GM21423 (cell line): ENCODE results near the gene TP73.
A peak's percentile ranks its signal among the peaks of the same experiment; 100 is the strongest.
"Not testable (repeated sequence)": the region's sequence is repeated elsewhere in the genome, so short reads cannot be mapped to it uniquely, and the experiment has no call there.

Experiments
- ATAC-seq: cut with Tn5 transposase; IDR thresholded peaks from one replicate; pipeline ENCODE4 v1.9.1; 2021; ENCODE audit warnings: mild to moderate bottlenecking, moderate library complexity; ENCODE audit not compliant: unreplicated experiment

TP73 gene

GRCh38 chr1:3740042-3740441 is 87.7 kb downstream of the TP73 start:
- no peak for ATAC-seq

- ATAC-seq: no peak
Observed at GRCh38 chr1:3740752-3741151, 88.4 kb downstream of the TP73 start.

- ATAC-seq: no peak
Observed at GRCh38 chr1:3741566-3742438, 89.5 kb downstream of the TP73 start.

- no peak for ATAC-seq
Observed at GRCh38 chr1:3742439-3743298, 90.4 kb downstream of the TP73 start.

GRCh38 chr1:3743421-3743820 is 91.1 kb downstream of the TP73 start:
- ATAC-seq: no peak

- ATAC-seq: no peak
Observed at GRCh38 chr1:3743826-3744225, 91.5 kb downstream of the TP73 start.

- ATAC-seq: no peak
Observed at GRCh38 chr1:3744646-3745045, 92.3 kb downstream of the TP73 start.

GRCh38 chr1:3745071-3745470 is 92.8 kb downstream of the TP73 start:
- ATAC-seq: no peak

- ATAC-seq: no peak
Observed at GRCh38 chr1:3745590-3746381, 93.5 kb downstream of the TP73 start.

GRCh38 chr1:3746389-3746829 is 94.1 kb downstream of the TP73 start:
- ATAC-seq: no peak

GRCh38 chr1:3746830-3747521 is 94.7 kb downstream of the TP73 start:
- ATAC-seq: peak; percentile 90

- no peak for ATAC-seq
Observed at GRCh38 chr1:3747522-3747848, 95.2 kb downstream of the TP73 start.

- ATAC-seq: no peak
Observed at GRCh38 chr1:3747903-3748302, 95.6 kb downstream of the TP73 start.

- not testable (repeated sequence) for ATAC-seq
Observed at GRCh38 chr1:3748316-3748900, 96.1 kb downstream of the TP73 start.

GRCh38 chr1:3749512-3749911 is 97.2 kb downstream of the TP73 start:
- ATAC-seq: no peak

GRCh38 chr1:3750741-3751140 is 98.4 kb downstream of the TP73 start:
- no peak for ATAC-seq

GRCh38 chr1:3752400-3752945 is 100.2 kb downstream of the TP73 start, which contains the start of gene CCDC27:
CCDC27 (plus strand) TSS chr1:3752450; CDS start chr1:3752482, 32 bp downstream.
- ATAC-seq: no peak

- no peak for ATAC-seq
Observed at GRCh38 chr1:3753656-3754454, 101.5 kb downstream of the TP73 start.

- ATAC-seq: no peak
Observed at GRCh38 chr1:3756394-3756793, 104.1 kb downstream of the TP73 start.
